ENCODE results near the gene SOX6.

The SOX6 gene

GRCh38 chr11:16350125-16350524 is 6.2 kb downstream of the SOX6 start:
- no peak overlapping the region for H3K27ac ChIP-seq (ENCODE audit: low read depth, low read length)
- H3K79me2 ChIP-seq (ENCODE audit: control insufficient read depth, low read length) = no peaks in the 10 kb centered on the region
- no peak for TF ChIP-seq CTCF (IDR thresholded peaks at IDR 0.05; ENCODE audit: low read depth, low read length, poor library complexity, severe bottlenecking)
- no peak for TF ChIP-seq EZH2phosphoT487 (IDR thresholded peaks at IDR 0.05; ENCODE audit: borderline replicate concordance, low read length)

GRCh38 chr11:16347928-16348685 is 8.2 kb downstream of the SOX6 start:
- Histone ChIP-seq H4K20me1 (ENCODE audit: control insufficient read depth, insufficient read depth, low read depth, low read length) (no peaks in the 10 kb centered on the region), H3K36me3 (ENCODE audit: control insufficient read depth, low read length) (no peaks in the 10 kb centered on the region), H3K27me3 (ENCODE audit: control insufficient read depth, low read length) (no peaks in the 10 kb centered on the region), H3K79me2 (ENCODE audit: control insufficient read depth, low read length) (no peaks in the 10 kb centered on the region), H3K9me2 (replicated peaks; ENCODE audit: control insufficient read depth, low read length) (no peaks in the 10 kb centered on the region), H3K27ac (ENCODE audit: low read depth, low read length) (no peak overlapping the region), H3K4me2 (ENCODE audit: low read length) (no peak overlapping the region), H3K4me3 (ENCODE audit: low read length) (no peak overlapping the region), H3K9me3 (ENCODE audit: control insufficient read depth, insufficient read depth, low read length) (no peaks in the 10 kb centered on the region), H3F3A (ENCODE audit: control insufficient read depth, insufficient read depth) (no peaks in the 10 kb centered on the region), H3K4me1 (ENCODE audit: control insufficient read depth, low read length) (no peaks in the 10 kb centered on the region)
- no peak for TF ChIP-seq EZH2phosphoT487 (IDR thresholded peaks at IDR 0.05; ENCODE audit: borderline replicate concordance, low read length)
- no peak for TF ChIP-seq CTCF (IDR thresholded peaks at IDR 0.05; ENCODE audit: low read depth, low read length, poor library complexity, severe bottlenecking)

More at GRCh38 chr11:16350125-16350524, 6.2 kb downstream of the SOX6 start:
- H3K4me2 ChIP-seq (ENCODE audit: low read length) = no peak overlapping the region
- no peaks in the 10 kb centered on the region for H3K9me2 ChIP-seq (replicated peaks; ENCODE audit: control insufficient read depth, low read length)
- H3K4me3 ChIP-seq (ENCODE audit: low read length) = no peak overlapping the region
- H4K20me1 ChIP-seq (ENCODE audit: control insufficient read depth, insufficient read depth, low read depth, low read length) = no peaks in the 10 kb centered on the region
- peaks cover 3% of the 10 kb centered on the region; the same call in 1 of the 2 replicates for H3K27me3 ChIP-seq (ENCODE audit: control insufficient read depth, low read length)
- no peaks in the 10 kb centered on the region for H3K9me3 ChIP-seq (ENCODE audit: control insufficient read depth, insufficient read depth, low read length)
- H3K36me3 ChIP-seq (ENCODE audit: control insufficient read depth, low read length) = no peaks in the 10 kb centered on the region
- no peaks in the 10 kb centered on the region for H3F3A ChIP-seq (ENCODE audit: control insufficient read depth, insufficient read depth)
- no peaks in the 10 kb centered on the region for H3K4me1 ChIP-seq (ENCODE audit: control insufficient read depth, low read length)

- Histone ChIP-seq H4K20me1 (ENCODE audit: control insufficient read depth, insufficient read depth, low read depth, low read length) (no peaks in the 10 kb centered on the region), H3K4me1 (ENCODE audit: control insufficient read depth, low read length) (no peaks in the 10 kb centered on the region), H3K27me3 (ENCODE audit: control insufficient read depth, low read length) (no peaks in the 10 kb centered on the region), H3K4me3 (ENCODE audit: low read length) (no peak overlapping the region), H3K79me2 (ENCODE audit: control insufficient read depth, low read length) (no peaks in the 10 kb centered on the region), H3F3A (ENCODE audit: control insufficient read depth, insufficient read depth) (no peaks in the 10 kb centered on the region), H3K4me2 (ENCODE audit: low read length) (no peak overlapping the region), H3K27ac (ENCODE audit: low read depth, low read length) (no peak overlapping the region), H3K9me2 (replicated peaks; ENCODE audit: control insufficient read depth, low read length) (no peaks in the 10 kb centered on the region), H3K9me3 (ENCODE audit: control insufficient read depth, insufficient read depth, low read length) (no peaks in the 10 kb centered on the region), H3K36me3 (ENCODE audit: control insufficient read depth, low read length) (no peaks in the 10 kb centered on the region)
- TF ChIP-seq CTCF (IDR thresholded peaks at IDR 0.05; ENCODE audit: low read depth, low read length, poor library complexity, severe bottlenecking) = no peak
- TF ChIP-seq EZH2phosphoT487 (IDR thresholded peaks at IDR 0.05; ENCODE audit: borderline replicate concordance, low read length) = no peak
Measured at GRCh38 chr11:16346975-16347374, 9.4 kb downstream of the SOX6 start.
